KMS-11 (cell line): ENCODE measurements around the gene COL23A1.

Experiments used
- H2AFZ ChIP-seq: fragments of 200-600 bp; sonication (generic); 2 replicates; pipeline ENCODE4 v1.6.1; 2016; ENCODE audit warnings: antibody characterized with exemption, mixed run types, low read depth
- H3K27ac ChIP-seq: fragments of 200-600 bp; sonication (generic); 2 replicates; pipeline ENCODE4 v1.6.1; 2016; ENCODE audit warnings: mild to moderate bottlenecking, mixed run types
- H3K27me3 ChIP-seq: fragments of 200-600 bp; sonication (generic); 2 replicates; pipeline ENCODE4 v1.6.1; 2017; ENCODE audit warnings: mild to moderate bottlenecking, low read depth, mixed run types, moderate library complexity; ENCODE audit not compliant: insufficient read depth
- H3K36me3 ChIP-seq: fragments of 200-600 bp; sonication (generic); 2 replicates; pipeline ENCODE4 v1.6.1; 2017; ENCODE audit warnings: mild to moderate bottlenecking, mixed run types; ENCODE audit not compliant: insufficient read depth
- H3K4me1 ChIP-seq: fragments of 200-600 bp; sonication (generic); 2 replicates; pipeline ENCODE4 v1.6.1; 2016; ENCODE audit warnings: mild to moderate bottlenecking, low read depth, mixed run types; ENCODE audit not compliant: poor library complexity, severe bottlenecking
- H3K4me2 ChIP-seq: fragments of 200-600 bp; sonication (generic); 2 replicates; pipeline ENCODE4 v1.7.0; 2016; ENCODE audit warnings: mild to moderate bottlenecking, mixed run types
- H3K4me3 ChIP-seq: fragments of 200-600 bp; sonication (generic); IDR thresholded peaks from 2 replicates; pipeline ENCODE4 v1.6.1; 2017; ENCODE audit warnings: low read depth, low read length, mixed read lengths; ENCODE audit not compliant: insufficient read depth
- H3K79me2 ChIP-seq: fragments of 200-600 bp; sonication (generic); 2 replicates; pipeline ENCODE4 v1.6.1; 2016; ENCODE audit warnings: low read depth, mixed run types; ENCODE audit not compliant: insufficient read depth
- H3K9ac ChIP-seq: fragments of 200-600 bp; sonication (generic); 2 replicates; pipeline ENCODE4 v1.6.1; 2016; ENCODE audit warnings: mild to moderate bottlenecking, mixed run types
- H4K20me1 ChIP-seq: fragments of 200-600 bp; sonication (generic); 2 replicates; pipeline ENCODE4 v1.6.1; 2016; ENCODE audit warnings: mild to moderate bottlenecking, mixed run types; ENCODE audit not compliant: insufficient read depth
- CTCF ChIP-seq: fragments of 200-600 bp; sonication (generic); conservative IDR thresholded peaks from 2 replicates; pipeline ENCODE4 v1.6.1; 2017; ENCODE audit warnings: low read depth, mild to moderate bottlenecking, antibody characterized with exemption, low read length, moderate library complexity, mixed read lengths

The COL23A1 gene

DNA sequence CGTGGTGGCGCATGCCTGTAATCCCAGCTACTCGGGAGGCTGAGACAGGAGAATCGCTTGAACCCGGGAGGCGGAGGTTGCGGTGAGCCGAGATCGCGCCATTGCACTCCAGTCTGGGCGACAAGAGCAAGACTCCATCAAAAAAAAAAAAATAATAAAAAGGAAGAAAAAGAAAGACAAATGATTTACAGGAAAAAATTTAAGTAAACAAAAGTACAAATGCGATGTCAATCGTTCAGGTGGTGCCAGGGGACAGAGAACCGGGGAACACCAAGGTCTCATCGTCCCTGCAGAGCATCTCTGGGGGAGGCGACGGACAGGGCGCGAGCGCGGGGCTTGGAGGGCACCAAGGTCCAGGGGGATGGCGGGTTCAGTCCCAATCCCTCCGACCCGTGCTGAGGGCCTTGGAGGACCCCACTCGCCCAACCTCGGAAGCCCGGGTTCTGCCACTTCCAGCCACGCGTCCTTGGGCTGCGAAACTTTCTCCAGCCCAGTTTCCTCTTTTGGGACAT is 386.5 kb downstream of the COL23A1 start:
- TF ChIP-seq CTCF: no peak
- H3K79me2 ChIP-seq: peaks cover 43% of the 10 kb centered on the region
- H3K27ac ChIP-seq: peak overlapping the region; percentile 79
- no peaks in the 10 kb centered on the region for H3K27me3 ChIP-seq
- peaks cover 35% of the 10 kb centered on the region for H4K20me1 ChIP-seq
- peak overlapping the region; percentile 90 for H3K9ac ChIP-seq
- peaks cover 5% of the 10 kb centered on the region; the same call in 1 of the 2 replicates for H3K36me3 ChIP-seq
- peak overlapping the region; percentile 76 for H2AFZ ChIP-seq
- 0 out of 2 replicates have a peak overlapping the region, but pooled peaks have one; percentile 25 for H3K4me2 ChIP-seq
- no peak overlapping the region for H3K4me3 ChIP-seq
- H3K4me1 ChIP-seq: peaks cover 5% of the 10 kb centered on the region

DNA sequence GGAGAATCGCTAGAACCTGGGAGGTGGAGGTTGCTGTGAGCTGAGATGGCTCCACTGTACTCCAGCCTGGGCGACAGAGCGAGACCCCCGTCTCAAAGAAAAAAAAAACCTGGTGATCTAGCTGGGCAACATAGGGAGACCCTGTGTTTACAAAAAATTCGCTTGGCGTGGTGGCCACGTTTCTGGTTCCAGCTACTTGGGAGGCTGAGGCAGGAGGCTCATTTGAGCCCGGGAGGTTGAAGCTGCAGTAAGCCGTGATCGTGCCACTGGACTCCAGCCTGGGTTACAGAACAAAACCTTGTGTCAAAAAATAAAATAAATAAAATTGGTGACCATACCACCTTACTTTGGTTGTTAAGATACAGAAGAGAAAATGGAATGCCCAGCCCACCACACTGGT is 387.7 kb downstream of the COL23A1 start:
- H3K79me2 ChIP-seq: peaks cover 32% of the 10 kb centered on the region
- TF ChIP-seq CTCF: no peak
- peaks cover 23% of the 10 kb centered on the region for H4K20me1 ChIP-seq
- no peak overlapping the region for H3K9ac ChIP-seq
- no peak overlapping the region for H3K4me2 ChIP-seq
- peaks cover 5% of the 10 kb centered on the region for H3K4me1 ChIP-seq
- no peak overlapping the region for H3K4me3 ChIP-seq
- peaks cover 5% of the 10 kb centered on the region; the same call in 1 of the 2 replicates for H3K36me3 ChIP-seq
- H2AFZ ChIP-seq: no peak overlapping the region
- H3K27ac ChIP-seq: no peak overlapping the region
- H3K27me3 ChIP-seq: no peaks in the 10 kb centered on the region

DNA sequence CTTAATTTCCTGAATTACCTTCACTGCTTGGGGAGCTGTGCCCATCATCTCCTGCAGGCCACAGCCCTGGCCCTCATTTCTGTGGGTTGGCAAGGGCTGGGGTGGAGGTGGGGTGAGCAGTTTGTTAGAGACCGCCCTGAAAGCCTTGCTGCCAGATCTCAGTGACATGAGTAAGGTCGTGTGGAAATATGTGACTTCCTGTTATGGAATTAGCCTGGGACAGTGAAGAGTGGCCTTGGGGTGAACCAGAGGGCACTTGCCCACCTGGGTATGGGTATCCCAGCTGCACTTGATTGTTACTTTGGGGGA is 388.3 kb downstream of the COL23A1 start:
- Histone ChIP-seq H3K4me3 (no peak overlapping the region), H4K20me1 (peaks cover 17% of the 10 kb centered on the region), H3K9ac (no peak overlapping the region), H3K79me2 (peaks cover 25% of the 10 kb centered on the region), H3K4me2 (no peak overlapping the region), H3K27me3 (no peaks in the 10 kb centered on the region), H2AFZ (no peak overlapping the region), H3K27ac (no peak overlapping the region), H3K36me3 (peaks cover 5% of the 10 kb centered on the region; the same call in 1 of the 2 replicates), H3K4me1 (peaks cover 5% of the 10 kb centered on the region)
- TF ChIP-seq CTCF: no peak

DNA sequence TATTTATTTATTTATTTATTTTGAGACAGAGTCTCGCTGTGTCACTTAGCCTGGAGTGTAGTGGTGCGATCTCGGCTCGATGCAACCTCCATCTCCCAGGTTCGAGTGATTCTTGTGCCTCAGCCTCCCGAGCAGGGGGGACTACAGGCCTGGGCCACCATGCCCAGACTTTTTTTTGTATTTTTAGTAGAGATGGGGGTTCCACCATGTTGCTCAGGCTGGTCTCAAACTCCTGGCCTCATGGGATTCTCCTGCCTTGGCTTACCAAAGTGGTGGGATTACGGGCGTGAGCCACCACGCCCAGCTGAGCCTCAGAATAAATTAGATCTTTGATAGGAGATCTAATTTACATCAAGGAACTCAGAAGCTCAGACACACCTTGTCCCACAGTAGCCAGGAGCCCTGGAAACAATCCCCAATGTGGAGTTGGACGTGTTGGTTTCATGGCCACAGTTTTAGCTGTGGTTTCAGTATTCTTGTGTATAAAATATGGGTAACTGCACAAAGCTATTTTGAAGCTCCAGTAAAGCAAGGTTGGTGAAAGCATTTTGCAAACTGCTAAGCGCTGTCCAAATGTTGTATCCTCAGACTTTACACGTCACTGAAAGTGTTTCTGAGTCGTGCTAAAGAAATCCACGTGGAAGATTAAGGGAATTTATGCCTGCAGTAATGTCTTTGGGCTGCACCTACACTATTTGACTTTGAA is 388.8 kb downstream of the COL23A1 start:
- H4K20me1 ChIP-seq: peaks cover 12% of the 10 kb centered on the region
- H3K4me2 ChIP-seq: no peak overlapping the region
- TF ChIP-seq CTCF: no peak
- H3K36me3 ChIP-seq: peaks cover 5% of the 10 kb centered on the region; the same call in 1 of the 2 replicates
- H3K27ac ChIP-seq: no peak overlapping the region
- H3K79me2 ChIP-seq: peaks cover 20% of the 10 kb centered on the region
- H3K4me3 ChIP-seq: no peak overlapping the region
- H3K27me3 ChIP-seq: no peaks in the 10 kb centered on the region
- H3K9ac ChIP-seq: no peak overlapping the region
- peaks cover 2% of the 10 kb centered on the region for H3K4me1 ChIP-seq
- H2AFZ ChIP-seq: no peak overlapping the region
